Stimulated activated CD8-positive, alpha-beta memory T cell treated with anti-CD3 and anti-CD28 coated beads, Interleukin-12 subunit alpha, Interleukin-12 subunit beta, amount 100 ng/mL, for 24 hours (primary cell): ENCODE data around the gene UXS1.

Experiments
- DNase-seq: peaks from one replicate; pipeline ENCODE4 v3.0.0-alpha.2; 2020; ENCODE audit errors: extremely low read depth

Gene UXS1

GRCh38 chr2:106053116-106053515 lies 141.0 kb downstream of the UXS1 start:
- no peak for DNase-seq

GRCh38 chr2:106044859-106045258 lies 149.2 kb downstream of the UXS1 start:
- DNase-seq, result no peak

- no peak for DNase-seq
Observed at GRCh38 chr2:106044021-106044420, 150.1 kb downstream of the UXS1 start.
